Measurements from ENCODE around the gene UVRAG.

The UVRAG gene

GRCh38 chr11:76188873-76189272, 373.9 kb downstream of the UVRAG start:
- Histone ChIP-seq H3K36me3 (ENCODE audit: control insufficient read depth in 2 of 2, insufficient read depth in 2 of 2, low read length in 2 of 2) (no peaks in the 10 kb centered on the region), H3K27me3 (ENCODE audit: control insufficient read depth in 2 of 2, insufficient read depth in 2 of 2, low read length in 2 of 2) (no peaks in the 10 kb centered on the region), H3K9ac (ENCODE audit: low read depth in 1 of 2, low read length in 2 of 2) (no peak overlapping the region), H3K4me3 (ENCODE audit: low read length in 2 of 2) (no peak overlapping the region), H3K9me3 (ENCODE audit: control insufficient read depth in 2 of 2, low read length in 2 of 2) (no peaks in the 10 kb centered on the region), H3K4me1 (ENCODE audit: control insufficient read depth in 2 of 2, insufficient read depth in 2 of 2, low read length in 2 of 2) (no peaks in the 10 kb centered on the region), H3K27ac (ENCODE audit: low read depth in 2 of 2, low read length in 2 of 2) (no peak overlapping the region)

GRCh38 chr11:76189682-76190081, 374.7 kb downstream of the UVRAG start:
- H3K36me3 ChIP-seq (ENCODE audit: control insufficient read depth in 2 of 2, insufficient read depth in 2 of 2, low read length in 2 of 2), result no peaks in the 10 kb centered on the region

GRCh38 chr11:76190376-76190775, 375.4 kb downstream of the UVRAG start:
- no peaks in the 10 kb centered on the region for H3K27me3 ChIP-seq (ENCODE audit: control insufficient read depth in 2 of 2, insufficient read depth in 2 of 2, low read length in 2 of 2)
- no peak overlapping the region for H3K4me3 ChIP-seq (ENCODE audit: low read length in 2 of 2)
- no peak overlapping the region for H3K27ac ChIP-seq (ENCODE audit: low read depth in 2 of 2, low read length in 2 of 2)
- no peaks in the 10 kb centered on the region for H3K4me1 ChIP-seq (ENCODE audit: control insufficient read depth in 2 of 2, insufficient read depth in 2 of 2, low read length in 2 of 2)
- H3K9me3 ChIP-seq (ENCODE audit: control insufficient read depth in 2 of 2, low read length in 2 of 2), result no peaks in the 10 kb centered on the region
- H3K36me3 ChIP-seq (ENCODE audit: control insufficient read depth in 2 of 2, insufficient read depth in 2 of 2, low read length in 2 of 2), result no peaks in the 10 kb centered on the region
- no peak overlapping the region for H3K9ac ChIP-seq (ENCODE audit: low read depth in 1 of 2, low read length in 2 of 2)

More at GRCh38 chr11:76189682-76190081, 374.7 kb downstream of the UVRAG start:
- Histone ChIP-seq H3K9ac (ENCODE audit: low read depth in 1 of 2, low read length in 2 of 2) (no peak overlapping the region), H3K4me3 (ENCODE audit: low read length in 2 of 2) (no peak overlapping the region), H3K9me3 (ENCODE audit: control insufficient read depth in 2 of 2, low read length in 2 of 2) (no peaks in the 10 kb centered on the region), H3K27me3 (ENCODE audit: control insufficient read depth in 2 of 2, insufficient read depth in 2 of 2, low read length in 2 of 2) (no peaks in the 10 kb centered on the region), H3K4me1 (ENCODE audit: control insufficient read depth in 2 of 2, insufficient read depth in 2 of 2, low read length in 2 of 2) (no peaks in the 10 kb centered on the region), H3K27ac (ENCODE audit: low read depth in 2 of 2, low read length in 2 of 2) (no peak overlapping the region)

Data from mucosa of rectum (tissue), 2 donors.